Calu3 (cell line): ENCODE data around the gene STX7. TPM values are rescaled to one million over a fixed set of nuclear protein-coding genes. Genes with fewer than 3 reads are reported as not detected.

ENCODE experiments used
- BruUV-seq: library from RNA; stranded (reverse); fragments of 400-500 nt; replicated peaks from 2 replicates; lab custom pipeline; 2021; lab: Mats Ljungman, UMichigan
- CTCF ChIA-PET: fragments of 300-600 bp; sonication (Branson Sonifier 250); formaldehyde crosslinking; loops from one replicate; lab custom pipeline; 2022; ENCODE audit warnings: antibody characterized with exemption; lab: Charles Lee
- DNase-seq: peaks from one replicate; pipeline ENCODE4 v3.0.0; 2022
- H3K27ac Mint-ChIP-seq: one replicate; pipeline ENCODE4 v1.8.0; 2022; ENCODE audit warnings: mixed read lengths; ENCODE audit not compliant: unreplicated experiment
- H3K27me3 Mint-ChIP-seq: one replicate; pipeline ENCODE4 v1.8.0; 2022; ENCODE audit warnings: mixed read lengths; ENCODE audit not compliant: unreplicated experiment
- H3K36me3 Mint-ChIP-seq: one replicate; pipeline ENCODE4 v1.8.0; 2022; ENCODE audit warnings: mild to moderate bottlenecking, moderate library complexity, mixed read lengths; ENCODE audit not compliant: insufficient read depth, unreplicated experiment
- H3K4me1 Mint-ChIP-seq: one replicate; pipeline ENCODE4 v1.8.0; 2022; ENCODE audit warnings: mild to moderate bottlenecking, low read depth, mixed read lengths; ENCODE audit not compliant: unreplicated experiment
- H3K4me3 Mint-ChIP-seq: one replicate; pipeline ENCODE4 v1.8.0; 2022; ENCODE audit warnings: mild to moderate bottlenecking, low read depth, moderate library complexity, mixed read lengths; ENCODE audit not compliant: unreplicated experiment
- H3K9me3 Mint-ChIP-seq: one replicate; pipeline ENCODE4 v1.8.0; 2022; ENCODE audit warnings: low read depth, mixed read lengths; ENCODE audit not compliant: unreplicated experiment
- intact Hi-C: fragments of 100-400 bp; cut with micrococcal nuclease; formaldehyde crosslinking; loops from one replicate; pipeline ENCODE4 v1.10.0; 2022; ENCODE audit not compliant: unreplicated experiment
- total RNA-seq: library from RNA; stranded (reverse); gene quantifications from 2 replicates; pipeline ENCODE4 v1.2.3, GENCODE V29; 2022
- TF ChIP-seq, protein P1 (sequence below): fragments of 200-600 bp; IDR thresholded peaks from one replicate; pipeline ENCODE4 v1.8.0; 2022; ENCODE audit warnings: antibody characterized with exemption; ENCODE audit not compliant: unreplicated experiment

The STX7 gene
- total RNA-seq, 1 experiment from 2014 or later, result 66.8 TPM

DNA sequence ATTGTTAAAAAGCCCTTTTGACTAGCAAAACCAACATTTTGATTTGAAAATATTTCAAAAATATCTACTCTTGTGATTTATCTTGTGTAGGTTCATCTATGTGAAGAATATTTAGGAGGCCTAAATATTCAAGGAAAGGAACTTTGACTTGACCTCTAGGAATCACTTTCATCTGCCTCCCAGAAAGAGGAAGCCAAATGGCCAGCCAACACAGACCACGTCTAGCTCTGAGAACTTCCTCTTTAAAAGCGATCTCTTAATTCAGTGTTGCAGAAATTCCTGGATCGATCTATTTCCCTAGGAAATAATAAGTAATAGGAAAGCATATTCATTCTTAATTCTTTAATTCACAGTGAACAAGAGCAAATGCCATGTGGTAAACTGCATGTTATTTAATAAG is 102.1 kb downstream of the STX7 start:
- CTCF ChIA-PET, result no interaction called here
- no peak overlapping the region for H3K27ac Mint-ChIP-seq
- no peaks in the 10 kb centered on the region for H3K27me3 Mint-ChIP-seq
- H3K4me3 Mint-ChIP-seq, result no peak overlapping the region
- DNase-seq, result no peak
- BruUV-seq, result no TSS peak
- intact Hi-C loops, result no loop called here
- H3K4me1 Mint-ChIP-seq, result peaks cover 7% of the 10 kb centered on the region
- H3K9me3 Mint-ChIP-seq, result no peaks in the 10 kb centered on the region
- TF ChIP-seq, protein P1, sequence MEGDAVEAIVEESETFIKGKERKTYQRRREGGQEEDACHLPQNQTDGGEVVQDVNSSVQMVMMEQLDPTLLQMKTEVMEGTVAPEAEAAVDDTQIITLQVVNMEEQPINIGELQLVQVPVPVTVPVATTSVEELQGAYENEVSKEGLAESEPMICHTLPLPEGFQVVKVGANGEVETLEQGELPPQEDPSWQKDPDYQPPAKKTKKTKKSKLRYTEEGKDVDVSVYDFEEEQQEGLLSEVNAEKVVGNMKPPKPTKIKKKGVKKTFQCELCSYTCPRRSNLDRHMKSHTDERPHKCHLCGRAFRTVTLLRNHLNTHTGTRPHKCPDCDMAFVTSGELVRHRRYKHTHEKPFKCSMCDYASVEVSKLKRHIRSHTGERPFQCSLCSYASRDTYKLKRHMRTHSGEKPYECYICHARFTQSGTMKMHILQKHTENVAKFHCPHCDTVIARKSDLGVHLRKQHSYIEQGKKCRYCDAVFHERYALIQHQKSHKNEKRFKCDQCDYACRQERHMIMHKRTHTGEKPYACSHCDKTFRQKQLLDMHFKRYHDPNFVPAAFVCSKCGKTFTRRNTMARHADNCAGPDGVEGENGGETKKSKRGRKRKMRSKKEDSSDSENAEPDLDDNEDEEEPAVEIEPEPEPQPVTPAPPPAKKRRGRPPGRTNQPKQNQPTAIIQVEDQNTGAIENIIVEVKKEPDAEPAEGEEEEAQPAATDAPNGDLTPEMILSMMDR, result no peak
- H3K36me3 Mint-ChIP-seq, result no peaks in the 10 kb centered on the region

DNA sequence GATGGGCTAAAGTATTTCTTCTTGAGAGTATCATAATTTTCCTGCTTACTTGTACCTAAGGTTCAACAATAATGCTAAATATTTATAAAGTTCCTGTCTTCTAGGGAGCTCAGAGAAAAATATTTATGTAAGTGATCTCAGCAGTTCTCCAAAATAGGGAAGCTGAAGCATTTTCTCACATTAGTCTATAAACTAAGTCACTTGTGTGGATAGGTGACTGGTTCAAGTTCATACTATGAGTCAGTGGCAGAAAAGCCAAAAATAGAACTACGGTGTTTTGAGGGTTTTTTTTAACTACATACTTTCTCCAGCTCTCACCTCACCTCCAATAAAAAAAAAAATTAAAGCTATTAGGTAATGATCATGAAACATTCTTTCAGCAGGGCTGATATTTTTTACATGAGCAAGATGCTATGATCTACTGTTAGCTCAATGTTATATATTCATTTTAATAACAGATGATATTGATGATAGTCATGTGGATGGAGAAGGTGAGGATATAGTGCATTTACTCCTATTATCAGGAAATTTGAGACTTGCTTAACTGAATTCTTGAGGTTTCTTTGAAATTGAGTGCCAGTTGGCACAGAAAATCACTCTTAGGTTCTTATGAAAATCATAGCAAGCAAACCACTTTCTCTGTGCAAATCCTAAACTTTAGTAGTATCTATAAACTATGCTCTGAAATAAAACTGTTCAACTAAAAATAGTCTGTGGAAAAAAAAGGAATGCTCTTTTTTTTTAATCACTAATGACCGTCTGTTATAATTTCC is 107.6 kb downstream of the STX7 start:
- Mint-ChIP-seq H3K27ac (no peak overlapping the region), H3K36me3 (peaks cover 17% of the 10 kb centered on the region), H3K4me1 (peaks cover 2% of the 10 kb centered on the region), H3K27me3 (peaks cover 23% of the 10 kb centered on the region), H3K4me3 (no peak overlapping the region), H3K9me3 (no peaks in the 10 kb centered on the region)
- no TSS peak for BruUV-seq
- TF ChIP-seq, protein P1, result no peak
- no peak for DNase-seq
- intact Hi-C loops, result no loop called here
- CTCF ChIA-PET, result interaction anchor here (0.6 to 1.2 kb wide), 2 partner anchors 85 to 394 kb away, joined by 3 read pairs; no protein-coding TSS in a partner anchor

DNA sequence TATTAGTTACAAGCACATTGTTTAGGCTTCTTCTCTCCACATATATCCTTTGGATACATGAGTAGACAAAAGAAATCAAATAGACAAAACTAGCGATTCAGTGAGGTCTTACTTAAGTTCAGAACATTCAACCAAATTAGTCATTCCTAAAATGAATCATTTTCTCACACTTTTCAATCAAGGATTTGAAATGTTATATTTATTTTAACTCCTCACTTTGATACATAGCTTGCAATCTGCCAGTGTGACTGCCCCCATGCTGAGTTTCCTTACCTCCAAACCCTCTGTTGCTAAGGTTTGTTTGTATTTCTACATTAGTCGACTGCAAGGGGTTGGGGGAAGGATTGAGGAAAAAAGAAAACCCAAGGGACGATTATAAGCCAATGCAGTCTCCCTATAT is 108.2 kb downstream of the STX7 start:
- Mint-ChIP-seq H3K4me3 (no peak overlapping the region), H3K27me3 (peaks cover 23% of the 10 kb centered on the region), H3K36me3 (peaks cover 17% of the 10 kb centered on the region), H3K9me3 (no peaks in the 10 kb centered on the region), H3K27ac (no peak overlapping the region), H3K4me1 (peaks cover 8% of the 10 kb centered on the region)
- intact Hi-C loops, result no loop called here
- CTCF ChIA-PET, result interaction anchor here (0.6 to 1.2 kb wide), 2 partner anchors 84 to 395 kb away, joined by 3 read pairs; no protein-coding TSS in a partner anchor
- BruUV-seq, result no TSS peak
- TF ChIP-seq, protein P1, result no peak
- no peak for DNase-seq

DNA sequence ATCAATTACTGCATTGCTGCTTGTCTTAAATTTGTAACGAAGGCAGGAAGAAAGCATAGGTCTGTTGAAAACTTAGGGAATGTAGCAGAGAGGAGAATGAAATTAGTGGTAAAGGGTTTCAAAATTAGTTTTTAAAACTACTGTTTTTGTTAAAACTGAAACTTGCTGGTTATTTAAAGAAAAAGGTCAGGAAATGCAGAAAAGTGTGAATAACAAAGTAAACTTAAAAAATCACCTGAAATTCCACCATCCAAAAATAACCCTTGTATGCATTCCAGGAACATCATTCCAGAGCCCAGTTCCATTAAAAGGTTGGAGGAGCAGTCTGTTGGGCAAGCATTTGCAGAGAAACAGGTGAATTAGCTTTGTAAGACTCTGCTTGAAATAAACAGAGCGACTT is 108.6 kb downstream of the STX7 start:
- no TSS peak for BruUV-seq
- TF ChIP-seq, protein P1, result no peak
- CTCF ChIA-PET, result no interaction called here
- DNase-seq, result no peak
- Mint-ChIP-seq H3K9me3 (no peaks in the 10 kb centered on the region), H3K27ac (no peak overlapping the region), H3K4me1 (peaks cover 9% of the 10 kb centered on the region), H3K27me3 (peaks cover 23% of the 10 kb centered on the region), H3K4me3 (no peak overlapping the region), H3K36me3 (peaks cover 17% of the 10 kb centered on the region)
- intact Hi-C loops, result no loop called here
